Lung (tissue), 12 donors: ENCODE data around the gene LHPP. TPM values are rescaled to one million over a fixed set of nuclear protein-coding genes. Genes with fewer than 3 reads are reported as not detected.

Source experiments
- ATAC-seq: fragments of 200-7000 bp; cut with Tn5 transposase; one replicate; pipeline ENCODE4 v1.9.1; 2020; ENCODE audit warnings: moderate number of reproducible peaks; ENCODE audit not compliant: insufficient read depth, low FRiP score
- DNase-seq, 3 donors: peaks; one replicate each; pipeline ENCODE4 v3.0.0-alpha.2; 2013 to 2017
- H3K27ac ChIP-seq, 2 donors: one replicate each; pipeline ENCODE4 v1.5.1; 2013; ENCODE audit warnings: mild to moderate bottlenecking in 2 of 2, moderate library complexity in 2 of 2, control low read depth in 1 of 2, inconsistent platforms in 1 of 2, low read depth in 1 of 2, low read length in 1 of 2
- H3K27me3 ChIP-seq, 3 donors: one replicate each; pipeline ENCODE4 v1.5.1; 2013; ENCODE audit warnings: low read length in 2 of 3; ENCODE audit not compliant: control insufficient read depth in 3 of 3, insufficient read depth in 3 of 3
- H3K36me3 ChIP-seq, 4 donors: one replicate each; pipeline ENCODE4 v1.5.1; 2013; ENCODE audit warnings: low read length in 4 of 4, mild to moderate bottlenecking in 1 of 4, moderate library complexity in 1 of 4; ENCODE audit not compliant: control insufficient read depth in 4 of 4, insufficient read depth in 4 of 4
- H3K4me1 ChIP-seq, 5 donors: one replicate each; pipeline ENCODE4 v1.5.1; 2013; ENCODE audit warnings: low read length in 5 of 5, mild to moderate bottlenecking in 2 of 5, moderate library complexity in 1 of 5; ENCODE audit not compliant: control insufficient read depth in 5 of 5, insufficient read depth in 5 of 5
- H3K4me3 ChIP-seq: one replicate; pipeline ENCODE4 v1.5.1; 2013; ENCODE audit warnings: mild to moderate bottlenecking, control low read depth, moderate library complexity
- H3K9ac ChIP-seq, 2 donors: one replicate each; pipeline ENCODE4 v1.5.1; 2013; ENCODE audit warnings: low read length in 2 of 2, control low read depth in 1 of 2; ENCODE audit not compliant: insufficient read depth in 1 of 2
- H3K9me3 ChIP-seq, 4 donors: one replicate each; pipeline ENCODE4 v1.5.1; 2013; ENCODE audit warnings: low read length in 3 of 4, mild to moderate bottlenecking in 1 of 4, moderate library complexity in 1 of 4; ENCODE audit not compliant: control insufficient read depth in 4 of 4, insufficient read depth in 3 of 4
- WGBS, 2 donors: extraction: QIAGEN DNeasy Blood & Tissue Kit; methylation state at CpG; one replicate each; pipeline ENCODE4 v1.1.7; 2013; 5-methylcytosine and 5-hydroxymethylcytosine counted together
- polyA plus RNA-seq, 2 donors: library from polyadenylated mRNA; stranded (reverse); fragments of 200-250 nt; gene quantifications; one replicate each; pipeline ENCODE4 v1.2.1, GENCODE V29; 2013
- total RNA-seq, 2 donors: library from RNA; depleted of rRNA in 1 of 2; stranded (reverse); fragments of >200 nt in 1 of 2; gene quantifications; one replicate each; pipeline ENCODE4 v1.2.1, GENCODE V29; 2014 to 2021
- TF ChIP-seq, protein P1 (sequence below): IDR thresholded peaks from 2 replicates; pipeline ENCODE4 v1.5.1; 2012; ENCODE audit warnings: mild to moderate bottlenecking; ENCODE audit errors: control extremely low read depth, extremely low read depth
- donor health status: control.
- donor health status: control.
- donor health status: Bipolar disorder and iron deficiency.
- donor health status: healthy.
- donor health status: DM: yes; HTN: yes; CAD: no.

The LHPP gene
- total and polyA plus RNA-seq, 4 donors, result 7.1 to 18.6 (median 14.8) TPM

- Histone ChIP-seq H3K4me3 (no peak overlapping the region), H3K9me3 (no peaks in the 10 kb centered on the region), H3K36me3 (no peaks in the 10 kb centered on the region), H3K27ac (no peak overlapping the region), H3K4me1 (peaks cover 0 to 5% (median 0%) of the 10 kb centered on the region in 5 donors), H3K9ac (no peak overlapping the region), H3K27me3 (no peaks in the 10 kb centered on the region)
- ATAC-seq, result no peak
- DNase-seq, result no peak
- WGBS, 2 donors, result 91 to 95% methylated on average over 12 of the region's 12 CpGs
- TF ChIP-seq, protein P1, sequence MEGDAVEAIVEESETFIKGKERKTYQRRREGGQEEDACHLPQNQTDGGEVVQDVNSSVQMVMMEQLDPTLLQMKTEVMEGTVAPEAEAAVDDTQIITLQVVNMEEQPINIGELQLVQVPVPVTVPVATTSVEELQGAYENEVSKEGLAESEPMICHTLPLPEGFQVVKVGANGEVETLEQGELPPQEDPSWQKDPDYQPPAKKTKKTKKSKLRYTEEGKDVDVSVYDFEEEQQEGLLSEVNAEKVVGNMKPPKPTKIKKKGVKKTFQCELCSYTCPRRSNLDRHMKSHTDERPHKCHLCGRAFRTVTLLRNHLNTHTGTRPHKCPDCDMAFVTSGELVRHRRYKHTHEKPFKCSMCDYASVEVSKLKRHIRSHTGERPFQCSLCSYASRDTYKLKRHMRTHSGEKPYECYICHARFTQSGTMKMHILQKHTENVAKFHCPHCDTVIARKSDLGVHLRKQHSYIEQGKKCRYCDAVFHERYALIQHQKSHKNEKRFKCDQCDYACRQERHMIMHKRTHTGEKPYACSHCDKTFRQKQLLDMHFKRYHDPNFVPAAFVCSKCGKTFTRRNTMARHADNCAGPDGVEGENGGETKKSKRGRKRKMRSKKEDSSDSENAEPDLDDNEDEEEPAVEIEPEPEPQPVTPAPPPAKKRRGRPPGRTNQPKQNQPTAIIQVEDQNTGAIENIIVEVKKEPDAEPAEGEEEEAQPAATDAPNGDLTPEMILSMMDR, result no peak
These were observed 141.2 kb downstream of the LHPP start for GRCh38 chr10:124602646-124603365.

DNA sequence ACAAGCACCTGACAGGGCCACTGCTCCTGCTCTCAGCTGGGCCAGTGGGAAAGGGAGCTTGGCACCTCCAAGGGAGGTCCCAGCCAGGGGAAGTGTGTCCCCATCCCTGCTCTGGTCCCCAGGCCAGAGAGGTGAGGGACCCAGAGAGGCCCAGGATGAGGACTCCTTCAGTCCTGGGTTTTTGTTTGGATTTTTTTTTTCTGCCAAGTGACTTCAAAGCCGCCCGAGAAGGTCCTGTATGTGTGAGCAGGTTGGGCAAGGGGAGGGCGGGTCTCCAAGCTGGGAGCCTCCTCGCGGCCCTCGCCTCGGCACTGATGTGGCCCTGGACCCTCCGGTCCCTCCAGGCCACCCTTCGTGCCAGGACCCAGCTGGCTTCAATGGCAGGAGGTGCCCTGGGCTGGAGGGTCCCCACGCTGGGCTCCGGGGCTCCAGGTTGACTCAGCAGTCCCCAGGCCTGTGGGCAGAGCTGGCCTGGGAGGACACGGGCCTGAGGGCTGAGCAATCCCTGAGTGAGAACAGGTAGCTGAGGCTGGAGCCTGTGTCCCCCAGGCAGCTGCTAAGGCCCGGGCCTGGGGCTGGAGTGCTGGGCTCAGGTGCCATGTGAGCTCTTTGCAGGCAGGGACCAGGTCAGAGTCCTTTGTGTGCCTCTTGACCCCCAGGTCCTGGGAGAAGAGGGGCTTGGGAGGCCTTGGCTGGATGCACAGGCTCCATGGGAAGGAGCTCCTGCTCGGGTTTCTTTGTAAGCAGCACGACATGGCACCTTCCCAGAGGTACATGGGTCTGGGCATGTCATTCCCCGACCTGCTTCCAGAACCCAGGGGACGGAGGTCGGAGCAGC, 142.0 kb downstream of the LHPP start:
- ATAC-seq (no peak), DNase-seq (no peak)
- H3K36me3 ChIP-seq, result no peaks in the 10 kb centered on the region
- WGBS, 2 donors, result 87 to 93% methylated on average over 18 of the region's 18 CpGs
- peaks cover 0 to 5% (median 0%) of the 10 kb centered on the region in 5 donors for H3K4me1 ChIP-seq
- TF ChIP-seq, protein P1, result no peak
- H3K27ac ChIP-seq, result no peak overlapping the region
- H3K4me3 ChIP-seq, result no peak overlapping the region
- no peaks in the 10 kb centered on the region for H3K9me3 ChIP-seq
- H3K9ac ChIP-seq, result no peak overlapping the region
- no peaks in the 10 kb centered on the region for H3K27me3 ChIP-seq

DNA sequence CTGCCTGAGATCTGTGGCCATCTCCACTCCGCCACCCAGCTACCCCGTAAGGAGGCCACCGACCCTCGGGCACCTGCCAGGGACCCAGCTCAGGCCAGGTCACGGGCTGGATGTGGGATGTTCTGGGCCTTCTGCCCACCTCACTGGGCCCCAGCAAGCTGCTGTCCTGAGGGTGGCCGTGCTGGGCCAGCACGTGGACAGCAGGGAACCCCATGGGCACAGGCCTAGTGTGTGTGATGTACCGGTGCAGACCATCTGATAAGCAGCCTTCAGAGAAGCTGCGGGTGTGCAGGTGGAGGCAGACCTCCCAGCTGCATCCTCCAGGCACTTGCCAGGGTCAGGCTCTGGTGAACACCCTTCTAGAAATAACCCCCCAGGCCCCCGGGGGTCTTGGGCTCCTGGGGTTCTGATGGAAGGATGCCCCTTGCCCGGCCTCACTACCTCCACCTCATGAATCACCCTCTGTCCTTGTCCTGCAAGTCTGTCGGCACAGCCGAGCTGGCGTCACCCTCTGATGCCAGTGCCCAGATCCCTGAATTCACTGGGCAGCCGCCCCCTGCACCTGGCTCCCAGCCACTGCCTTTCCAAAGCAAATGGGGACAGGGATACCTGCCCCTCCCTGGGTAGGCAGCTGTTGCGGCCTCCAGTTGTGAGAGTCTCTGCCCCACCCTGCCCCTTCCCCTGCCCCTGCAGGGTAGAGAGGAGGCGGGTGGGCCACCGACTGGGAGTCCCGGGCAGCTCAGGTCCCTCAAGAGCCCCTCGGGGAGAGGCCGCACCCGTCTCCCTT, 142.8 kb downstream of the LHPP start:
- 89 to 93% methylated on average over 22 of the region's 22 CpGs for WGBS, 2 donors
- no peak overlapping the region for H3K27ac ChIP-seq

More for the DNA sequence above, 142.8 kb downstream of the LHPP start:
- H3K4me3 ChIP-seq, result no peak overlapping the region
- DNase-seq, result no peak
- no peak overlapping the region for H3K9ac ChIP-seq
- no peaks in the 10 kb centered on the region for H3K27me3 ChIP-seq
- no peak for ATAC-seq
- H3K36me3 ChIP-seq, result no peaks in the 10 kb centered on the region
- H3K4me1 ChIP-seq, result peaks cover 0 to 5% (median 0%) of the 10 kb centered on the region in 5 donors
- H3K9me3 ChIP-seq, result no peaks in the 10 kb centered on the region
- TF ChIP-seq, protein P1, result no peak
